ENCODE measurements around the gene TSPAN18. TPM values are rescaled to one million over a fixed set of nuclear protein-coding genes. Genes with fewer than 3 reads are reported as not detected.

The TSPAN18 gene
- polyA plus RNA-seq, 1 experiment = 0.98 TPM

GRCh38 chr11:44694443-44694842 lies 32.3 kb upstream of the TSPAN18 start:
- Histone ChIP-seq H3K27ac (ENCODE audit: low read depth, low read length) (no peak overlapping the region), H3K9me3 (ENCODE audit: control insufficient read depth, insufficient read depth, low read length) (no peaks in the 10 kb centered on the region), H3K4me3 (ENCODE audit: low read depth, low read length) (no peak overlapping the region), H3K27me3 (ENCODE audit: control insufficient read depth, insufficient read depth, low read length) (peaks cover 22% of the 10 kb centered on the region)
- ChIA-PET CTCF (no interaction called here), POLR2A (no interaction called here)
- no peak for DNase-seq (ENCODE audit: low read depth, low spot score)
- TF ChIP-seq CTCF (IDR thresholded peaks at IDR 0.05; ENCODE audit: low read depth, low read length) = no peak

GRCh38 chr11:44695169-44695833 lies 31.5 kb upstream of the TSPAN18 start:
- CTCF ChIA-PET = no interaction called here
- POLR2A ChIA-PET = no interaction called here

GRCh38 chr11:44698252-44698912 lies 28.4 kb upstream of the TSPAN18 start:
- CTCF ChIA-PET = no interaction called here
- Histone ChIP-seq H3K4me3 (ENCODE audit: low read depth, low read length) (no peak overlapping the region), H3K27ac (ENCODE audit: low read depth, low read length) (no peak overlapping the region), H3K27me3 (ENCODE audit: control insufficient read depth, insufficient read depth, low read length) (peaks cover 37% of the 10 kb centered on the region), H3K9me3 (ENCODE audit: control insufficient read depth, insufficient read depth, low read length) (no peaks in the 10 kb centered on the region)
- POLR2A ChIA-PET = interaction anchor here (0.7 kb wide), 2 partner anchors 192 to 194 kb away, joined by 3 to 6 read pairs; no protein-coding TSS in a partner anchor
- no peak for TF ChIP-seq CTCF (IDR thresholded peaks at IDR 0.05; ENCODE audit: low read depth, low read length)
- no peak for DNase-seq (ENCODE audit: low read depth, low spot score)

More at GRCh38 chr11:44695169-44695833, 31.5 kb upstream of the TSPAN18 start:
- TF ChIP-seq CTCF (IDR thresholded peaks at IDR 0.05; ENCODE audit: low read depth, low read length) = no peak
- no peak overlapping the region for H3K4me3 ChIP-seq (ENCODE audit: low read depth, low read length)
- H3K27ac ChIP-seq (ENCODE audit: low read depth, low read length) = no peak overlapping the region
- H3K9me3 ChIP-seq (ENCODE audit: control insufficient read depth, insufficient read depth, low read length) = no peaks in the 10 kb centered on the region
- peaks cover 26% of the 10 kb centered on the region for H3K27me3 ChIP-seq (ENCODE audit: control insufficient read depth, insufficient read depth, low read length)
- no peak for DNase-seq (ENCODE audit: low read depth, low spot score)

GRCh38 chr11:44699497-44700408 lies 27.0 kb upstream of the TSPAN18 start:
- no peak for DNase-seq (ENCODE audit: low read depth, low spot score)
- no peak overlapping the region for H3K4me3 ChIP-seq (ENCODE audit: low read depth, low read length)
- TF ChIP-seq CTCF (IDR thresholded peaks at IDR 0.05; ENCODE audit: low read depth, low read length) = no peak
- CTCF ChIA-PET = no interaction called here
- H3K27me3 ChIP-seq (ENCODE audit: control insufficient read depth, insufficient read depth, low read length) = peaks cover 36% of the 10 kb centered on the region
- H3K27ac ChIP-seq (ENCODE audit: low read depth, low read length) = peak overlapping the region; percentile 31
- no peaks in the 10 kb centered on the region; the same call in 1 of the 2 replicates for H3K9me3 ChIP-seq (ENCODE audit: control insufficient read depth, insufficient read depth, low read length)
- POLR2A ChIA-PET = no interaction called here
